ENCODE results near the gene HNRNPUL1. TPM values are rescaled to one million over a fixed set of nuclear protein-coding genes. Genes with fewer than 3 reads are reported as not detected.
A peak's percentile ranks its signal among the peaks of the same experiment; 100 is the strongest.

Gene HNRNPUL1
- total and polyA plus RNA-seq, 4 experiments from 2014 or later: 37.8 to 300 (median 205) TPM

- Mint-ChIP-seq H3K27me3 (no peaks in the 10 kb centered on the region), H3K4me3 (peak overlapping the region in 1 of 8 donors; percentile 35), H3K9me3 (peaks cover 0 to 4% (median 0%) of the 10 kb centered on the region in 8 donors), H3K36me3 (peaks cover 67 to 96% of the 10 kb centered on the region in 2 donors), H3K27ac (peak overlapping the region; percentile 14 to 100 (median 99)), H3K4me1 (peaks cover 50 to 62% (median 61%) of the 10 kb centered on the region in 4 donors)
- H3K9me3 ChIP-seq (ENCODE audit: control insufficient read depth in 1 of 2, low read length in 2 of 2): no peaks in the 10 kb centered on the region
- no peak for DNase-seq
- H3K36me3 ChIP-seq (ENCODE audit: insufficient read depth, low read length): peaks cover 84% of the 10 kb centered on the region
- ChIA-PET CTCF (ENCODE audit: partially characterized antibody) (interaction anchor here (6.5 kb wide), 1 partner anchor 11 kb away, joined by 54 read pairs; no protein-coding TSS in a partner anchor), POLR2A (ENCODE audit: partially characterized antibody) (interaction anchor here (1.0 to 26.9 kb wide), 4 partner anchors 13 to 175 kb away, joined by 3 to 711 read pairs (median 48); partner anchors contain the start of genes CCDC97 and HNRNPUL1)
- peaks cover 55% of the 10 kb centered on the region for H3K4me1 ChIP-seq (ENCODE audit: insufficient read depth, low read length)
- no peak overlapping the region for H3K27ac ChIP-seq (ENCODE audit: low read depth, low read length)
- H3K4me3 ChIP-seq (ENCODE audit: low read length in 2 of 2): no peak overlapping the region
- intact Hi-C loops (cut with micrococcal nuclease): no loop called here
- no peaks in the 10 kb centered on the region for H3K27me3 ChIP-seq (ENCODE audit: insufficient read depth, low read length)
Measured at GRCh38 chr19:41295499-41295898, 31.3 kb downstream of the HNRNPUL1 start.

- no peaks in the 10 kb centered on the region for H3K27me3 ChIP-seq (ENCODE audit: insufficient read depth, low read length)
- intact Hi-C loops (cut with micrococcal nuclease): no loop called here
- DNase-seq: peak in 1 of 5 donors; percentile 58
- no peak overlapping the region for H3K4me3 ChIP-seq (ENCODE audit: low read length in 2 of 2)
- ChIA-PET CTCF (ENCODE audit: partially characterized antibody) (interaction anchor here (1.0 to 6.5 kb wide), 2 partner anchors 10 to 57 kb away, joined by 4 to 54 read pairs; partner anchors contain the start of gene TGFB1), POLR2A (ENCODE audit: partially characterized antibody) (interaction anchor here (1.0 to 26.9 kb wide), 6 partner anchors 12 to 176 kb away, joined by 3 to 711 read pairs (median 10); partner anchors contain the start of genes CCDC97 and HNRNPUL1)
- Mint-ChIP-seq H3K27ac (peak overlapping the region; percentile 95 to 100 (median 99)), H3K9me3 (peaks cover 0 to 4% (median 0%) of the 10 kb centered on the region in 8 donors), H3K4me3 (peak overlapping the region in 6 of 8 donors; percentile 12 to 85 (median 58)), H3K36me3 (peaks cover 66 to 98% of the 10 kb centered on the region in 2 donors), H3K4me1 (peaks cover 59 to 72% (median 67%) of the 10 kb centered on the region in 4 donors), H3K27me3 (no peaks in the 10 kb centered on the region)
- H3K36me3 ChIP-seq (ENCODE audit: insufficient read depth, low read length): peaks cover 84% of the 10 kb centered on the region
- peak overlapping the region; percentile 76 for H3K27ac ChIP-seq (ENCODE audit: low read depth, low read length)
- no peaks in the 10 kb centered on the region for H3K9me3 ChIP-seq (ENCODE audit: control insufficient read depth in 1 of 2, low read length in 2 of 2)
- H3K4me1 ChIP-seq (ENCODE audit: insufficient read depth, low read length): peaks cover 65% of the 10 kb centered on the region
Measured at GRCh38 chr19:41296433-41296871, 32.3 kb downstream of the HNRNPUL1 start.

GRCh38 chr19:41297628-41298347, 33.6 kb downstream of the HNRNPUL1 start:
- Histone ChIP-seq H3K4me1 (ENCODE audit: insufficient read depth, low read length) (peaks cover 78% of the 10 kb centered on the region), H3K27me3 (ENCODE audit: insufficient read depth, low read length) (no peaks in the 10 kb centered on the region), H3K27ac (ENCODE audit: low read depth, low read length) (peak overlapping the region; percentile 76), H3K9me3 (ENCODE audit: control insufficient read depth in 1 of 2, low read length in 2 of 2) (no peaks in the 10 kb centered on the region), H3K4me3 (ENCODE audit: low read length in 2 of 2) (no peak overlapping the region), H3K36me3 (ENCODE audit: insufficient read depth, low read length) (peaks cover 77% of the 10 kb centered on the region)
- POLR2A ChIA-PET (ENCODE audit: partially characterized antibody): interaction anchor here (0.6 to 26.9 kb wide), 10 partner anchors 8 to 272 kb away, joined by 3 to 711 read pairs (median 3); partner anchors contain the start of genes CCDC97, DMAC2 and HNRNPUL1
- CTCF ChIA-PET (ENCODE audit: partially characterized antibody): interaction anchor here (1.0 to 12.4 kb wide), 5 partner anchors 9 to 94 kb away, joined by 3 to 165 read pairs (median 5); partner anchors contain the start of gene HNRNPUL1
- Mint-ChIP-seq H3K36me3 (peaks cover 68 to 99% of the 10 kb centered on the region in 2 donors), H3K9me3 (peaks cover 0 to 4% (median 0%) of the 10 kb centered on the region in 8 donors), H3K27ac (peak overlapping the region; percentile 95 to 100 (median 99)), H3K4me1 (peaks cover 67 to 85% (median 77%) of the 10 kb centered on the region in 4 donors), H3K4me3 (peak overlapping the region in 7 of 8 donors; percentile 59 to 85 (median 70)), H3K27me3 (no peaks in the 10 kb centered on the region)
- DNase-seq: peak in 4 of 5 donors; percentile 37 to 66 (median 44)
- intact Hi-C loops (cut with micrococcal nuclease): no loop called here

- Histone ChIP-seq H3K27ac (ENCODE audit: low read depth, low read length) (peak overlapping the region; percentile 76), H3K4me1 (ENCODE audit: insufficient read depth, low read length) (peaks cover 85% of the 10 kb centered on the region), H3K36me3 (ENCODE audit: insufficient read depth, low read length) (peaks cover 71% of the 10 kb centered on the region), H3K4me3 (ENCODE audit: low read length in 2 of 2) (no peak overlapping the region), H3K27me3 (ENCODE audit: insufficient read depth, low read length) (no peaks in the 10 kb centered on the region), H3K9me3 (ENCODE audit: control insufficient read depth in 1 of 2, low read length in 2 of 2) (no peaks in the 10 kb centered on the region)
- no peaks in the 10 kb centered on the region for H3K27me3 Mint-ChIP-seq
- intact Hi-C loops (cut with micrococcal nuclease): no loop called here
- peaks cover 69 to 99% of the 10 kb centered on the region in 2 donors for H3K36me3 Mint-ChIP-seq
- peaks cover 0 to 4% (median 0%) of the 10 kb centered on the region in 8 donors for H3K9me3 Mint-ChIP-seq
- H3K27ac Mint-ChIP-seq: peak overlapping the region; percentile 95 to 100 (median 99)
- peak; percentile 47 to 80 (median 56) for DNase-seq
- H3K4me3 Mint-ChIP-seq: peak overlapping the region in 7 of 8 donors; percentile 59 to 85 (median 70)
- ChIA-PET POLR2A (ENCODE audit: partially characterized antibody) (interaction anchor here (0.6 to 26.9 kb wide), 8 partner anchors 10 to 272 kb away, joined by 3 to 711 read pairs (median 4); partner anchors contain the start of genes CCDC97, DMAC2 and HNRNPUL1), CTCF (ENCODE audit: partially characterized antibody) (interaction anchor here (1.0 to 12.4 kb wide), 5 partner anchors 8 to 95 kb away, joined by 3 to 165 read pairs (median 5); partner anchors contain the start of gene HNRNPUL1)
- H3K4me1 Mint-ChIP-seq: peaks cover 72 to 92% (median 82%) of the 10 kb centered on the region in 4 donors
Measured at GRCh38 chr19:41298348-41298964, 34.3 kb downstream of the HNRNPUL1 start.

GRCh38 chr19:41299046-41299754, 35.0 kb downstream of the HNRNPUL1 start:
- Histone ChIP-seq H3K4me3 (ENCODE audit: low read length in 2 of 2) (peak overlapping the region in 1 of 2 donors; percentile 6), H3K4me1 (ENCODE audit: insufficient read depth, low read length) (peaks cover 92% of the 10 kb centered on the region), H3K27me3 (ENCODE audit: insufficient read depth, low read length) (no peaks in the 10 kb centered on the region), H3K27ac (ENCODE audit: low read depth, low read length) (peak overlapping the region; percentile 76), H3K9me3 (ENCODE audit: control insufficient read depth in 1 of 2, low read length in 2 of 2) (no peaks in the 10 kb centered on the region), H3K36me3 (ENCODE audit: insufficient read depth, low read length) (peaks cover 71% of the 10 kb centered on the region)
- H3K4me3 Mint-ChIP-seq: peak overlapping the region in 7 of 8 donors; percentile 14 to 85 (median 42)
- H3K27me3 Mint-ChIP-seq: no peaks in the 10 kb centered on the region
- H3K4me1 Mint-ChIP-seq: peaks cover 76 to 99% (median 86%) of the 10 kb centered on the region in 4 donors
- H3K9me3 Mint-ChIP-seq: peaks cover 0 to 4% (median 0%) of the 10 kb centered on the region in 8 donors
- ChIA-PET POLR2A (ENCODE audit: partially characterized antibody) (interaction anchor here (0.8 to 26.9 kb wide), 7 partner anchors 9 to 140 kb away, joined by 3 to 711 read pairs (median 16); partner anchors contain the start of genes CCDC97, DMAC2, HNRNPUL1 and TGFB1), CTCF (ENCODE audit: partially characterized antibody) (interaction anchor here (1.0 to 12.4 kb wide), 6 partner anchors 8 to 95 kb away, joined by 3 to 165 read pairs (median 6); partner anchors contain the start of gene HNRNPUL1)
- peaks cover 71 to 99% of the 10 kb centered on the region in 2 donors for H3K36me3 Mint-ChIP-seq
- peak overlapping the region; percentile 95 to 100 (median 99) for H3K27ac Mint-ChIP-seq
- DNase-seq: no peak
- intact Hi-C loops (cut with micrococcal nuclease): no loop called here

- intact Hi-C loops (cut with micrococcal nuclease): loop anchor here (1.0 kb wide), 1 partner anchor 9 kb away; no protein-coding TSS in a partner anchor
- CTCF ChIA-PET (ENCODE audit: partially characterized antibody): interaction anchor here (1.0 to 12.4 kb wide), 4 partner anchors 7 to 96 kb away, joined by 3 to 165 read pairs (median 30); partner anchors contain the start of gene HNRNPUL1
- no peaks in the 10 kb centered on the region for H3K27me3 Mint-ChIP-seq
Measured at GRCh38 chr19:41299755-41300089, 35.5 kb downstream of the HNRNPUL1 start.

More at GRCh38 chr19:41299755-41300089, 35.5 kb downstream of the HNRNPUL1 start:
- Mint-ChIP-seq H3K36me3 (peaks cover 71 to 99% of the 10 kb centered on the region in 2 donors), H3K9me3 (peaks cover 0 to 4% (median 0%) of the 10 kb centered on the region in 8 donors), H3K4me3 (peak overlapping the region in 7 of 8 donors; percentile 14 to 85 (median 67)), H3K4me1 (peaks cover 78 to 100% (median 88%) of the 10 kb centered on the region in 4 donors), H3K27ac (peak overlapping the region; percentile 95 to 100 (median 99))
- Histone ChIP-seq H3K4me3 (ENCODE audit: low read length in 2 of 2) (no peak overlapping the region), H3K36me3 (ENCODE audit: insufficient read depth, low read length) (peaks cover 71% of the 10 kb centered on the region), H3K27ac (ENCODE audit: low read depth, low read length) (peak overlapping the region; percentile 76), H3K27me3 (ENCODE audit: insufficient read depth, low read length) (no peaks in the 10 kb centered on the region), H3K4me1 (ENCODE audit: insufficient read depth, low read length) (peaks cover 98% of the 10 kb centered on the region), H3K9me3 (ENCODE audit: control insufficient read depth in 1 of 2, low read length in 2 of 2) (no peaks in the 10 kb centered on the region)
- POLR2A ChIA-PET (ENCODE audit: partially characterized antibody): interaction anchor here (1.0 to 26.9 kb wide), 5 partner anchors 9 to 53 kb away, joined by 3 to 711 read pairs (median 81); partner anchors contain the start of genes CCDC97, HNRNPUL1 and TGFB1
- DNase-seq: peak; percentile 60 to 81 (median 66)

All from CD4-positive, alpha-beta memory T cell (primary cell).